Uterus (tissue), 2 donors: Measurements from ENCODE around the gene GPD2.

Source experiments
- POLR2A ChIP-seq, 2 donors: fragments of 450-650 bp; IDR thresholded peaks; one replicate each; pipeline ENCODE4 v1.6.1; 2016; ENCODE audit warnings: antibody characterized with exemption in 2 of 2, mild to moderate bottlenecking in 1 of 2, moderate library complexity in 1 of 2
- TF ChIP-seq, protein P1 (sequence below), 4 experiments: fragments of 200-600 bp in 2 of 4; fragments of 450-650 bp in 2 of 4; sonication (generic) in 2 of 4; IDR thresholded peaks; one replicate each; pipeline ENCODE4 v1.5.1; 2016 to 2019; ENCODE audit warnings: antibody characterized with exemption in 4 of 4, mild to moderate bottlenecking in 2 of 4, moderate library complexity in 1 of 4

DNA sequence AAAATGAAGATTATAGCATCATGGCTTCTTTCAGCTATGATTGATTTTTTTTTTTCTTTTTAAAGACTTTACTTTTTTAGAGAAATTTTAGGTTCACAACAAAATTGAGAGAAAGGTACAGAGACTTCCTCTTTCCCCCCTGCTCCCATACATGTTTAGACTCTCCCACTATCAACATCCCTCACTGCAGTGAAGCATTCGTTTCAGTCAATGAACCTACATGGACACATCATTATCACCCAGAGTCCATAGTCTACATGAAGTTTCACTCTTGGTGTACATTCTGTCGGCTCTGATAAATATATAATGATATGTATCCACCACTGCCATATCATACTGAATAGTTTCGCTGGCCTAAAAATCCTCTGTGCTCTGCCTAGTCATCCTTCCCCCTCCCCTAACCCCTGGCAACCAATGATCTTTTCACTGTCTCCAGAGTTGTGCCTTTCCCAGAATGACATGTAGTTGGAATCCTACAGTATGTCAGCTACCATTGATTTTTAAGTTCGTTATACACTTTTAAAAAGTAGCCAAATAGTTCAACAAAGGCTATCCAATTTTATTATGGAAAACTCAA lies 86.8 kb downstream of the GPD2 start:
- TF ChIP-seq, protein P1, sequence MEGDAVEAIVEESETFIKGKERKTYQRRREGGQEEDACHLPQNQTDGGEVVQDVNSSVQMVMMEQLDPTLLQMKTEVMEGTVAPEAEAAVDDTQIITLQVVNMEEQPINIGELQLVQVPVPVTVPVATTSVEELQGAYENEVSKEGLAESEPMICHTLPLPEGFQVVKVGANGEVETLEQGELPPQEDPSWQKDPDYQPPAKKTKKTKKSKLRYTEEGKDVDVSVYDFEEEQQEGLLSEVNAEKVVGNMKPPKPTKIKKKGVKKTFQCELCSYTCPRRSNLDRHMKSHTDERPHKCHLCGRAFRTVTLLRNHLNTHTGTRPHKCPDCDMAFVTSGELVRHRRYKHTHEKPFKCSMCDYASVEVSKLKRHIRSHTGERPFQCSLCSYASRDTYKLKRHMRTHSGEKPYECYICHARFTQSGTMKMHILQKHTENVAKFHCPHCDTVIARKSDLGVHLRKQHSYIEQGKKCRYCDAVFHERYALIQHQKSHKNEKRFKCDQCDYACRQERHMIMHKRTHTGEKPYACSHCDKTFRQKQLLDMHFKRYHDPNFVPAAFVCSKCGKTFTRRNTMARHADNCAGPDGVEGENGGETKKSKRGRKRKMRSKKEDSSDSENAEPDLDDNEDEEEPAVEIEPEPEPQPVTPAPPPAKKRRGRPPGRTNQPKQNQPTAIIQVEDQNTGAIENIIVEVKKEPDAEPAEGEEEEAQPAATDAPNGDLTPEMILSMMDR (IDR thresholded peaks at IDR 0.05), result no peak
- TF ChIP-seq POLR2A (IDR thresholded peaks at IDR 0.05), result no peak
